Upper lobe of left lung (tissue), 4 donors: Measurements from ENCODE around the gene MMP23B.

ENCODE experiments used
- CTCF ChIP-seq, 6 experiments: fragments of 450-650 bp in 4 of 6; fragments of 200-600 bp in 2 of 6; sonication (generic) in 2 of 6; IDR thresholded peaks; one replicate each; pipeline ENCODE4 v1.5.1; 2016 to 2019; ENCODE audit warnings: antibody characterized with exemption in 6 of 6
- POLR2A ChIP-seq, 4 donors: fragments of 450-650 bp; IDR thresholded peaks; one replicate each; pipeline ENCODE4 v1.5.1; 2016 to 2017; ENCODE audit warnings: antibody characterized with exemption in 4 of 4, mild to moderate bottlenecking in 2 of 4

- no peak for TF ChIP-seq POLR2A (IDR thresholded peaks at IDR 0.05)
- no peak for TF ChIP-seq CTCF (IDR thresholded peaks at IDR 0.05)
Observed at GRCh38 chr1:1594602-1595260, 37.2 kb upstream of the MMP23B start.
